ENCODE data around the gene SCAPER. TPM values are rescaled to one million over a fixed set of nuclear protein-coding genes. Genes with fewer than 3 reads are reported as not detected.

SCAPER gene
- total RNA-seq, 1 donor, result 8.3 TPM

DNA sequence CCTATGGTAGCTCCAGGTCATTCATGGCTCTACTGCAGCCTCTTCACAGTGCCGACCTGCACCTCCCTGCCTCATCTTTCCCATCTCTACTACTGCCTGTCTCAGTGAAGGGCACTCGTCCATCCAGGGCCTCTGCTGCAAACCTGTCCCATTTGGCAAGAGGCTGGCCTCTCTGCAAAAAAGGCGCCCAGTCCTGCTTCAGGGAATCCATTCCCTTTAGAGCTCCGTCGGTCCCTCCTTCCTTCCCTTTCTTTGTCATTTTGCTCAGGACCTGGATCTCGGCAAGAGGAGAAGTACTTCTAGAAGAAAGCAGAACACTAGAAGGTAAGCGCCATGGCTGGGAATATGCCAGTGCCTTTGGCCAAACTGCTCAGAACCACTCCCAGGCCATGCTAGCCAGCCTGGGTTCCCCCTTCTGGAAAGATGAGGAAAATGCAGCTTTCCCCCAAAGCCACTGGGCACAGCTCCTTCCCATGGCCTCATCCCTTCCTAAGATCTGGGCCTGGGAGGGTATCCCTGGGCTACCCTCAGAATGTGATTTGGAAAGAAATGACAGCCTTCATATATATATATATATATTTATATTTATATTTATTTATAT is 575.0 kb downstream of the SCAPER start:
- H3K27ac ChIP-seq (ENCODE audit: low read depth, low read length), result no peak overlapping the region
- no peaks in the 10 kb centered on the region for H3K4me1 ChIP-seq (ENCODE audit: insufficient read depth, low read length)
- H3K36me3 ChIP-seq (ENCODE audit: insufficient read depth, low read length), result no peaks in the 10 kb centered on the region
- peaks cover 24% of the 10 kb centered on the region for H3K27me3 ChIP-seq (ENCODE audit: insufficient read depth, low read length)
- no peaks in the 10 kb centered on the region for H3K9me3 ChIP-seq (ENCODE audit: low read depth, low read length)
- DNase-seq (ENCODE audit: insufficient read length, low spot score, missing footprints), result peak; percentile 94
- H2AFZ ChIP-seq (ENCODE audit: low read length), result no peak overlapping the region
- no peak overlapping the region for H3K4me2 ChIP-seq (ENCODE audit: insufficient read depth, low read length)
- no peak overlapping the region for H3K4me3 ChIP-seq (ENCODE audit: insufficient read depth, low read length)
- TF ChIP-seq, protein P1, sequence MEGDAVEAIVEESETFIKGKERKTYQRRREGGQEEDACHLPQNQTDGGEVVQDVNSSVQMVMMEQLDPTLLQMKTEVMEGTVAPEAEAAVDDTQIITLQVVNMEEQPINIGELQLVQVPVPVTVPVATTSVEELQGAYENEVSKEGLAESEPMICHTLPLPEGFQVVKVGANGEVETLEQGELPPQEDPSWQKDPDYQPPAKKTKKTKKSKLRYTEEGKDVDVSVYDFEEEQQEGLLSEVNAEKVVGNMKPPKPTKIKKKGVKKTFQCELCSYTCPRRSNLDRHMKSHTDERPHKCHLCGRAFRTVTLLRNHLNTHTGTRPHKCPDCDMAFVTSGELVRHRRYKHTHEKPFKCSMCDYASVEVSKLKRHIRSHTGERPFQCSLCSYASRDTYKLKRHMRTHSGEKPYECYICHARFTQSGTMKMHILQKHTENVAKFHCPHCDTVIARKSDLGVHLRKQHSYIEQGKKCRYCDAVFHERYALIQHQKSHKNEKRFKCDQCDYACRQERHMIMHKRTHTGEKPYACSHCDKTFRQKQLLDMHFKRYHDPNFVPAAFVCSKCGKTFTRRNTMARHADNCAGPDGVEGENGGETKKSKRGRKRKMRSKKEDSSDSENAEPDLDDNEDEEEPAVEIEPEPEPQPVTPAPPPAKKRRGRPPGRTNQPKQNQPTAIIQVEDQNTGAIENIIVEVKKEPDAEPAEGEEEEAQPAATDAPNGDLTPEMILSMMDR (IDR thresholded peaks at IDR 0.05; ENCODE audit: extremely low read depth, low read depth, low read length), result peak; percentile 63
- H3K79me2 ChIP-seq (ENCODE audit: insufficient read depth, low read length), result no peaks in the 10 kb centered on the region
- no peaks in the 10 kb centered on the region for H4K20me1 ChIP-seq (ENCODE audit: insufficient read depth, low read length)

DNA sequence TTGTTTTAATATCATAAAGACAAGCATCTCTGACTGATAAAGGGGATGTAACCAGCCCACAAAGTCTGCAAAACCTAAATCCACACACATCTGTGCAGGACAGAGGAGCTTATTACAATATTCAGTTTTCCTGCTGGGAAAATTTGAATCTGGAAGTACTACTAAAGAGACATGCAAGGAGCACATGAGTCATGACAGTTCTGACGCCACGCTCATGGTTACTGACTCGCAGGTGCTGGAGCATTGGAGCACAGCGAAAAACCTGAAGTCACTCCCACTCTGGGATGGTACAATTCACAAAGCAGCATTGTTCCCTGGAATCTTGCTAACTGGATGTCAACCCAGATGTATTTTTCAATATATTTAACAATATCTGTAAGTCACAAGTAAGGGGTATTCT is 576.2 kb downstream of the SCAPER start:
- peaks cover 24% of the 10 kb centered on the region for H3K27me3 ChIP-seq (ENCODE audit: insufficient read depth, low read length)
- no peak overlapping the region for H2AFZ ChIP-seq (ENCODE audit: low read length)
- H3K79me2 ChIP-seq (ENCODE audit: insufficient read depth, low read length), result no peaks in the 10 kb centered on the region
- H3K27ac ChIP-seq (ENCODE audit: low read depth, low read length), result no peak overlapping the region
- H4K20me1 ChIP-seq (ENCODE audit: insufficient read depth, low read length), result no peaks in the 10 kb centered on the region
- no peaks in the 10 kb centered on the region for H3K9me3 ChIP-seq (ENCODE audit: low read depth, low read length)
- H3K36me3 ChIP-seq (ENCODE audit: insufficient read depth, low read length), result no peaks in the 10 kb centered on the region
- no peak for DNase-seq (ENCODE audit: insufficient read length, low spot score, missing footprints)
- TF ChIP-seq, protein P1 (IDR thresholded peaks at IDR 0.05; ENCODE audit: extremely low read depth, low read depth, low read length), result no peak
- no peak overlapping the region for H3K4me3 ChIP-seq (ENCODE audit: insufficient read depth, low read length)
- no peaks in the 10 kb centered on the region for H3K4me1 ChIP-seq (ENCODE audit: insufficient read depth, low read length)
- no peak overlapping the region for H3K4me2 ChIP-seq (ENCODE audit: insufficient read depth, low read length)

DNA sequence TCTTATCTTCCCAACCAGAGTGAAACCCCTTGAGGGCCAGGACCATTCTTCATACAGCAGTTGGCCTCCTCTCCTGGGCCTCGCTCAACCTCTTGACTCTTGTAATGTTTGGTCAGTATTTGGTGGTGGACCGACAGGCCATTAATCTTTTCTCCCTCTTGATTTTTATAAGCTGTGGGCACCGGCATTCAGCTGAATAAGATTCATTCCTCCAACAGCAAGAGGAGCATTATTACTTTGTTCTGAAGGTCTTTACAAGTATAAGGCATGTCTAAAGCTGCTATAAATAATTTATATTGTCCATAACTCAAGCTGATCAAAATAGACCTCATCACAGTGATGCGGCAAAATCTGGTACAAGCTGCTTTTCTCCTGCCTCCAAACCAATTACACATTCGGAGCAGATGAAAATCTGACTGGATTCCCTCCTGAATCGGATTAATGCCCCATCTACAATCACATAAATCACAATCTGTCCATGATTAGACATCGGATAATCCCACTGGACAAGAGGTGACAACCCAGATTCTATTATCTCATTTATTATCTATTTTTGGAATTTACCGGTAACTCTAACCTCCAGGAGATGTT is 576.9 kb downstream of the SCAPER start:
- Histone ChIP-seq H3K9me3 (ENCODE audit: low read depth, low read length) (no peaks in the 10 kb centered on the region), H3K4me3 (ENCODE audit: insufficient read depth, low read length) (no peak overlapping the region), H2AFZ (ENCODE audit: low read length) (no peak overlapping the region), H3K27me3 (ENCODE audit: insufficient read depth, low read length) (peaks cover 27% of the 10 kb centered on the region), H4K20me1 (ENCODE audit: insufficient read depth, low read length) (no peaks in the 10 kb centered on the region), H3K27ac (ENCODE audit: low read depth, low read length) (no peak overlapping the region), H3K4me2 (ENCODE audit: insufficient read depth, low read length) (no peak overlapping the region), H3K4me1 (ENCODE audit: insufficient read depth, low read length) (no peaks in the 10 kb centered on the region), H3K36me3 (ENCODE audit: insufficient read depth, low read length) (no peaks in the 10 kb centered on the region), H3K79me2 (ENCODE audit: insufficient read depth, low read length) (no peaks in the 10 kb centered on the region)
- DNase-seq (ENCODE audit: insufficient read length, low spot score, missing footprints), result no peak
- TF ChIP-seq, protein P1 (IDR thresholded peaks at IDR 0.05; ENCODE audit: extremely low read depth, low read depth, low read length), result no peak

DNA sequence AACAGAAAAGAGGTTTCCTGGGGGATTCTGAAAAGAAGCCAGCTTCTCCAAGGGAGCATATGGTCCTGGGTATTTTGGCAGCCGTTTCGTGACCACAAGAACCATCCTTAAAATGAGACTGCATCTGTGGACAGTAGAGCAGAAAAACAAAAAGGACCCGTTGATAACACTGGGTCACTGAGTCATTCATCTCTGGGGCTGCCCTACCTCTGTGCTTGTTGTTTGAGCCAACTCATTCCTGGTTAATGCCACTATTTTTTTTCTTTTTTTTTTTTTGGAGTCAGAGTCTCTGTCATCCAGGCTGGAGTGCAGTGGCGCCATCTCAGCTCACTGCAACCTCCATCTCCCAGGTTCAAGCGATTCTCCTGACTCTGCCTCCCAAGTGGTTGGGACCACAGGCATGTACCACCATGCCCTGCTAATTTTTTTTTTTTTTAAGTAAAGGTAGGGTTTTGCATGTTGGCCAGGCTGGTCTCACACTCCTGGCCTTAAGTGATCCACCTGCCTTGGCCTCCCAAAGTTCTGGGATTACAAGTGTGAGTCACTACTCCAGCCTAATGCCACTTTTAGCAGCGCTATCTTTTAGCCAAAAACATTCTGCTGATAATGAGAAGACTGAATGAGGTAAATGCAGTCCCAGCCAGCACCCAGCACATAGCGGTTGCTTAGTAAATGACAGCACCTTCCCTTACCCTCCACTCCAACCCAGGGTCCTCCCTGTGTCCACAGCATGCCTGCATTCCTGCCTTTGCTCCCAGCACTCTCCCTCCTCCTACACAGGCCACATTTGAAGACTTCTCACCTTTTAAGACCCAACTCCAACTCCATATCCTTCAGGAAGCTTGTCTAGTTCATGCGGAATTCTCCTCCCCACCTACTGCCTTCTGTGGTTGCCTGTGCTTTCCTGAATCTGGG is 577.7 kb downstream of the SCAPER start:
- DNase-seq (ENCODE audit: insufficient read length, low spot score, missing footprints), result no peak
- TF ChIP-seq, protein P1 (IDR thresholded peaks at IDR 0.05; ENCODE audit: extremely low read depth, low read depth, low read length), result no peak

More for the DNA sequence above, 577.7 kb downstream of the SCAPER start:
- Histone ChIP-seq H3K9me3 (ENCODE audit: low read depth, low read length) (no peaks in the 10 kb centered on the region), H3K4me1 (ENCODE audit: insufficient read depth, low read length) (no peaks in the 10 kb centered on the region), H3K79me2 (ENCODE audit: insufficient read depth, low read length) (no peaks in the 10 kb centered on the region), H3K4me2 (ENCODE audit: insufficient read depth, low read length) (no peak overlapping the region), H2AFZ (ENCODE audit: low read length) (no peak overlapping the region), H4K20me1 (ENCODE audit: insufficient read depth, low read length) (no peaks in the 10 kb centered on the region), H3K27me3 (ENCODE audit: insufficient read depth, low read length) (peaks cover 24% of the 10 kb centered on the region), H3K27ac (ENCODE audit: low read depth, low read length) (no peak overlapping the region), H3K36me3 (ENCODE audit: insufficient read depth, low read length) (no peaks in the 10 kb centered on the region), H3K4me3 (ENCODE audit: insufficient read depth, low read length) (no peak overlapping the region)
